MM.1S (cell line): ENCODE results near the gene KCNMA1.

ENCODE experiments used
- DNase-seq: peaks from one replicate; pipeline ENCODE4 v3.0.0-alpha.2; 2015
- H2AFZ ChIP-seq: fragments of 300-600 bp; sonication (generic); 2 replicates; pipeline ENCODE4 v1.6.0; 2016; ENCODE audit warnings: antibody characterized with exemption, low read length
- H3F3A ChIP-seq: fragments of 300-600 bp; sonication (generic); 2 replicates; pipeline ENCODE4 v1.6.1; 2016; ENCODE audit warnings: mild to moderate bottlenecking, antibody characterized with exemption, low read length, moderate library complexity, mixed read lengths; ENCODE audit not compliant: insufficient read depth
- H3K27ac ChIP-seq: fragments of 300-600 bp; sonication (generic); 2 replicates; pipeline ENCODE4 v1.5.1; 2016; ENCODE audit warnings: mild to moderate bottlenecking, low read length
- H3K27me3 ChIP-seq: fragments of 300-600 bp; sonication (generic); replicated peaks from 2 replicates; pipeline ENCODE4 v1.6.0; 2016; ENCODE audit warnings: low read length; ENCODE audit not compliant: insufficient read depth
- H3K36me3 ChIP-seq: fragments of 300-600 bp; sonication (generic); replicated peaks from 2 replicates; pipeline ENCODE4 v1.6.1; 2016; ENCODE audit warnings: mild to moderate bottlenecking, low read length, mixed read lengths; ENCODE audit not compliant: insufficient read depth
- H3K4me1 ChIP-seq: fragments of 300-600 bp; sonication (generic); 2 replicates; pipeline ENCODE4 v1.6.1; 2016; ENCODE audit warnings: low read length, mixed read lengths
- H3K4me2 ChIP-seq: fragments of 300-600 bp; sonication (generic); 2 replicates; pipeline ENCODE4 v1.6.0; 2016; ENCODE audit warnings: low read depth, low read length
- H3K4me3 ChIP-seq: fragments of 300-600 bp; sonication (generic); 2 replicates; pipeline ENCODE4 v1.5.1; 2016; ENCODE audit warnings: low read length, mixed read lengths
- H3K79me2 ChIP-seq: fragments of 300-600 bp; sonication (generic); 2 replicates; pipeline ENCODE4 v1.6.1; 2016; ENCODE audit warnings: mixed run types, low read length, mixed read lengths
- H3K9ac ChIP-seq: fragments of 300-600 bp; sonication (generic); 2 replicates; pipeline ENCODE4 v1.6.1; 2016; ENCODE audit warnings: low read length, mixed read lengths
- H3K9me2 ChIP-seq: fragments of 300-600 bp; sonication (generic); replicated peaks from 2 replicates; pipeline ENCODE4 v1.6.1; 2016; ENCODE audit warnings: mild to moderate bottlenecking, low read length, mixed read lengths; ENCODE audit not compliant: insufficient read depth
- H3K9me3 ChIP-seq: fragments of 300-600 bp; sonication (generic); replicated peaks from 2 replicates; pipeline ENCODE4 v1.6.1; 2016; ENCODE audit warnings: mild to moderate bottlenecking, low read length, mixed read lengths; ENCODE audit not compliant: insufficient read depth
- H4K20me1 ChIP-seq: fragments of 300-600 bp; sonication (generic); 2 replicates; pipeline ENCODE4 v1.6.1; 2016; ENCODE audit warnings: mild to moderate bottlenecking, low read length, moderate library complexity, mixed read lengths; ENCODE audit not compliant: insufficient read depth
- EZH2 ChIP-seq: fragments of 300-600 bp; sonication (generic); optimal IDR thresholded peaks from 2 replicates; pipeline ENCODE3; 2017; ENCODE audit warnings: low read depth, mild to moderate bottlenecking, antibody characterized with exemption, low read length, mixed read lengths
- EZH2phosphoT487 ChIP-seq: fragments of 300-600 bp; sonication (generic); IDR thresholded peaks from 2 replicates; pipeline ENCODE4 v1.6.1; 2018; ENCODE audit warnings: antibody characterized with exemption, low read length
- TF ChIP-seq, protein P1 (sequence below): fragments of 300-600 bp; sonication (generic); IDR thresholded peaks from 2 replicates; pipeline ENCODE4 v1.5.1; 2016; ENCODE audit warnings: antibody characterized with exemption, low read length, mixed read lengths

KCNMA1 gene

DNA sequence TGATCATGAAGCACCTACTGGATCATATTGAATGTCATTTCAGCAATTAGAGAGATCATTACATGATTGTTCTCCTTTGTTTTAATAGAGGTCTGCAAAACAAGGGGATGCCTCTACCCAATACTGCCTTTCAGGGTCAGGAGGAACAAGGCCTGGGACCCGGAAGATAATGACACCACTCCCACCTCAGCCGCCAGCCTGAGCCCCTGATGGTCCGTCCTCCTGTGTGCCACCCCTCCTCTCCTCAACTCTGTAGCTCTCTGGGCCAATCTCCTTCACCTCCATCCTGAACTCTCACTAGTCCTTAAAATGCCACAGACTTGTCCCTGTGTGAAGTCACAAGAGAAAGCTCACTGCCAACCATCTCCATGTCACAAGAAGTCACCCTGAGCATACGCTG, 38.0 kb downstream of the KCNMA1 start:
- H3K4me3 ChIP-seq, result no peak overlapping the region
- no peak overlapping the region for H3K4me2 ChIP-seq
- no peaks in the 10 kb centered on the region for H3K27me3 ChIP-seq
- no peaks in the 10 kb centered on the region for H3K9me2 ChIP-seq
- DNase-seq, result no peak
- peaks cover 18% of the 10 kb centered on the region for H3F3A ChIP-seq
- H2AFZ ChIP-seq, result no peak overlapping the region
- no peaks in the 10 kb centered on the region for H3K79me2 ChIP-seq
- H3K9ac ChIP-seq, result no peak overlapping the region
- no peaks in the 10 kb centered on the region for H3K36me3 ChIP-seq
- peaks cover 20% of the 10 kb centered on the region for H3K4me1 ChIP-seq
- H3K9me3 ChIP-seq, result no peaks in the 10 kb centered on the region
- H3K27ac ChIP-seq, result no peak overlapping the region
- TF ChIP-seq EZH2, result no peak
- no peak for TF ChIP-seq EZH2phosphoT487
- TF ChIP-seq, protein P1, sequence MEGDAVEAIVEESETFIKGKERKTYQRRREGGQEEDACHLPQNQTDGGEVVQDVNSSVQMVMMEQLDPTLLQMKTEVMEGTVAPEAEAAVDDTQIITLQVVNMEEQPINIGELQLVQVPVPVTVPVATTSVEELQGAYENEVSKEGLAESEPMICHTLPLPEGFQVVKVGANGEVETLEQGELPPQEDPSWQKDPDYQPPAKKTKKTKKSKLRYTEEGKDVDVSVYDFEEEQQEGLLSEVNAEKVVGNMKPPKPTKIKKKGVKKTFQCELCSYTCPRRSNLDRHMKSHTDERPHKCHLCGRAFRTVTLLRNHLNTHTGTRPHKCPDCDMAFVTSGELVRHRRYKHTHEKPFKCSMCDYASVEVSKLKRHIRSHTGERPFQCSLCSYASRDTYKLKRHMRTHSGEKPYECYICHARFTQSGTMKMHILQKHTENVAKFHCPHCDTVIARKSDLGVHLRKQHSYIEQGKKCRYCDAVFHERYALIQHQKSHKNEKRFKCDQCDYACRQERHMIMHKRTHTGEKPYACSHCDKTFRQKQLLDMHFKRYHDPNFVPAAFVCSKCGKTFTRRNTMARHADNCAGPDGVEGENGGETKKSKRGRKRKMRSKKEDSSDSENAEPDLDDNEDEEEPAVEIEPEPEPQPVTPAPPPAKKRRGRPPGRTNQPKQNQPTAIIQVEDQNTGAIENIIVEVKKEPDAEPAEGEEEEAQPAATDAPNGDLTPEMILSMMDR, result no peak
- no peaks in the 10 kb centered on the region for H4K20me1 ChIP-seq

DNA sequence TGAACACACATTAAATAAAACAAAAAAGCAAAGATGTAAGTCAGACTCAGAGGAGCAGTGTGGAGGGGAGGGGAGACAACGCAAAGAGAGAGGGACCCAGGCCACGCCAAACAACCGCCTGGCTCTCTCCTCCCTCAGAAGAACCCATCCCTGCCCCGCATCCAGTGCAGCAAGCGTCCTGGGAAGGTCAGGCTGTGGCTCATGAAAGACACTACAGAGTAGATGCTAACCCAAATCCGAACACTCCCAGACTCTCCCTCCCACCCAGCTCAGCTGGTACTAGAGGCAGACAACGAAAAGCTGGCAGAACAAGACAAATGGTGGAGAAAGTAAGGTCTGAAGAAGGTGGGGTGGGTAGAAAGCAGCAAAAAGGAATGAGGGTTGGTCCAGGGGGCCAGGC, 39.0 kb downstream of the KCNMA1 start:
- H3F3A ChIP-seq, result peaks cover 7% of the 10 kb centered on the region; the same call in 1 of the 2 replicates
- no peak for DNase-seq
- H3K9ac ChIP-seq, result no peak overlapping the region
- H3K4me1 ChIP-seq, result peaks cover 12% of the 10 kb centered on the region
- no peak overlapping the region for H3K4me2 ChIP-seq
- no peaks in the 10 kb centered on the region for H3K36me3 ChIP-seq
- H3K9me3 ChIP-seq, result no peaks in the 10 kb centered on the region
- no peak overlapping the region for H3K4me3 ChIP-seq
- no peaks in the 10 kb centered on the region for H4K20me1 ChIP-seq
- TF ChIP-seq EZH2 (no peak), EZH2phosphoT487 (no peak)
- TF ChIP-seq, protein P1, result no peak
- H3K79me2 ChIP-seq, result no peaks in the 10 kb centered on the region
- H3K27me3 ChIP-seq, result no peaks in the 10 kb centered on the region
- no peak overlapping the region for H2AFZ ChIP-seq
- no peak overlapping the region for H3K27ac ChIP-seq
- H3K9me2 ChIP-seq, result no peaks in the 10 kb centered on the region

DNA sequence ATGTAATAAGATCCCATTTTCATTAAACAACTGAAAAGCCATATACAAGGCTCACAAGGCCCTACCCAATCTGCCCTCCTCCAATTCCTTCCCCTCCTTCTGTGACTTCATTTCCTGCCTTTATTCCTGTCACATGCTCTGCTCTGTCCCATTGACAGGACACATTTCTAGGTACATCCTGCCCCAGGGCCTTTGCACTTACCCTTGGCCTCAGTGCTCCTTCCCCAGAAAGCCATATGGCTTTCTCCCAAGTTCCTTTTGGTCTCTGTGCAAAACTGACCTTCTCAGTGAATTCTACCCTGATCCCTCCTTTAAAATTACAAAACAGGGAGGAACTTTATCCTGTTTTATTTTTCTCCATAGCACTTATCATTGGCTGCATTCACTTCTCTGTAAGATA, 40.0 kb downstream of the KCNMA1 start:
- Histone ChIP-seq H3K4me2 (no peak overlapping the region), H3K27me3 (no peaks in the 10 kb centered on the region), H4K20me1 (no peaks in the 10 kb centered on the region), H2AFZ (no peak overlapping the region), H3K79me2 (no peaks in the 10 kb centered on the region), H3K27ac (no peak overlapping the region), H3K4me3 (no peak overlapping the region), H3K4me1 (peaks cover 1% of the 10 kb centered on the region; the same call in 1 of the 2 replicates), H3K9ac (no peak overlapping the region), H3F3A (no peaks in the 10 kb centered on the region), H3K9me2 (no peaks in the 10 kb centered on the region), H3K36me3 (no peaks in the 10 kb centered on the region), H3K9me3 (no peaks in the 10 kb centered on the region)
- no peak for DNase-seq
- TF ChIP-seq EZH2 (no peak), EZH2phosphoT487 (no peak)

DNA sequence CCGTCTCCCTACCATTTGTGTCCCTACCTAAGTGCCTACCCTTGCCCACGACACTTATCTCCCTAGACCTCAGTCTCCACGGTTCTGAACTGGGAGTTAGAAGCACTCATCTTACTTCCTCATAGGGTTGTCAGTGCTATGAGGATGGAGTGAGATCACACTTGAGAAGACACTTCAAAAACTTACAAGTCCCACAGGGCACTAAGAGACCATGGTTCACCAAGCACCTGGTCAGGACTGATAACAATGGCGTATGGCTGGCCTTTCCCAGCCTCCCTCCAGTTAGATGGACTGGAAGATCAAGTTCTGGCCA, 43.2 kb downstream of the KCNMA1 start:
- no peak for DNase-seq
- H3F3A ChIP-seq, result no peaks in the 10 kb centered on the region
- H2AFZ ChIP-seq, result no peak overlapping the region
- H4K20me1 ChIP-seq, result no peaks in the 10 kb centered on the region
- no peaks in the 10 kb centered on the region for H3K27me3 ChIP-seq
- no peaks in the 10 kb centered on the region for H3K79me2 ChIP-seq
- H3K4me1 ChIP-seq, result no peaks in the 10 kb centered on the region
- no peaks in the 10 kb centered on the region for H3K36me3 ChIP-seq
- H3K27ac ChIP-seq, result no peak overlapping the region
- no peak overlapping the region for H3K4me2 ChIP-seq
- H3K9me2 ChIP-seq, result no peaks in the 10 kb centered on the region
- TF ChIP-seq, protein P1, result no peak
- TF ChIP-seq EZH2phosphoT487, result no peak
- TF ChIP-seq EZH2, result no peak
- H3K4me3 ChIP-seq, result no peak overlapping the region
- H3K9me3 ChIP-seq, result no peaks in the 10 kb centered on the region
- H3K9ac ChIP-seq, result no peak overlapping the region
